ENCODE results near the gene ANKMY1. TPM values are rescaled to one million over a fixed set of nuclear protein-coding genes. Genes with fewer than 3 reads are reported as not detected.

Gene ANKMY1
- polyA plus RNA-seq, 2 of the 4 experiments (the other 2 are of a cell fraction): 10.6 to 16.5 TPM

DNA sequence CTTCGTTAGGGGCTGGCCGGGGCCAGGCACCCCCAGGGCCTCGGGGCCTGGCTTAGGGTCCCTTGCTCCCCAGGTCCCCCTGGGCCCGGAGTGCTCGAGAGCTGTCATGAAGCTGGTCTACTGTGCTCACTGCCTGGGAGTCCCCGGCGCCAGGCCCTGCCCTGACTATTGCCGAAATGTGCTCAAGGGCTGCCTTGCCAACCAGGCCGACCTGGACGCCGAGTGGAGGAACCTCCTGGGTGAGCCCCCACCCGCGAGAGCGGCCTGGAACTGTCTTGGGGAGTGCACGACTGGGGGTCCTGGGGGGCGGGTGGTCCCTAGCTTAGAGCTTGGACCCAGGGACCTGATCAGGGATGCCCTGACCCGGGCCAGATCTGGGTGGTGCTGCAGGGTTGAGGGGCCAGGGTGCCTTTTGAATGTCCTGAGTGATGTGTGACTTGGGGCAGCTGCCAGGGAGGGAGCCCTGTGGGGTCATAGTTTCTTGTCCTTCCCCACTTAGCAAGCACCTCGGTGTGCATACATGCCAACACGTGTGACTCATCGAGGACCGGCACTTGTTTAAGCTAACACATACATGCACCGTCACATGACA is 94.4 kb downstream of the ANKMY1 start:
- POLR2A ChIA-PET: no interaction called here
- no peaks in the 10 kb centered on the region for H3K9me3 ChIP-seq
- FAIRE-seq (no peak), ATAC-seq (no peak), DNase-seq (ENCODE audit: low read depth in 1 of 2, low spot score in 1 of 2) (no peak)
- H3K4me3 ChIP-seq: no peak overlapping the region
- TF ChIP-seq FOSL2 (IDR thresholded peaks at IDR 0.05): no peak
- 0 out of 2 replicates have a peak, but pooled peaks have one; percentile 20 for TF ChIP-seq FOSL2 (CRISPR knock-in tag; IDR thresholded peaks at IDR 0.05)
- no peak for TF ChIP-seq ZNF302 (CRISPR knock-in tag; IDR thresholded peaks at IDR 0.05)
- H3K27ac ChIP-seq: no peak overlapping the region
- H3K4me1 ChIP-seq: no peaks in the 10 kb centered on the region
- WGBS (ENCODE audit: missing lambda C conversion rate): 98% methylated on average over 8 of the region's 22 CpGs
- no peak overlapping the region for H3K4me2 ChIP-seq
- CTCF ChIA-PET: interaction anchor here (1.0 kb wide), 1 partner anchor 8 kb away, joined by 4 read pairs; no protein-coding TSS in a partner anchor

DNA sequence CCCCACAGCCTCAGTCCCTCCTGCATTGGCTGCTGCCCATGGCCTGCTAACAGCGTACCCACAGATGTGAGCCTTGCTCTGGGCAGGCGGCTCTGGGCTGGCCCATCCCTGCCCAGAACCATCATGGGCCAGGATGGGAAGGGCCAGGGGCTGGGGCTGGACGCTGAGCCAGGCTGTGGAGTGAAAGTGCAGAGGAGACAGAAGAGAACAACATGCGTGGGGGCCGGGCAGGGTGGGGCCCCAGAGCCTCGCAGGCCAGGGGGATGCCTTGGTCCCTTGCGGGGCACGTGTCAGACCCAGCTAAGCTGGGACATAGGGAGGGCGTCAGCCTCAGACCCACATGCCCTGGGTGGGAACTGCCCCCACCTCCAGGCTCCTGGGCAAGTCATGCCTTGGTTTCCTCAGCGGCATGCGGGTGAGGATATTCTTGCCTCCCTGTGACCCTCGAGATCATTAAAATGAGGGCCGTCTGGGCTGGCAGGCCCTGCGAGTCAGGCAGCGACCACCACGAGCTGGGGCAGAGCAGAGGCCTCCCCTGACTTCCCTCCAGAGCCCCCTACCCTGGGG is 95.0 kb downstream of the ANKMY1 start:
- H3K4me2 ChIP-seq: no peak overlapping the region
- ChIA-PET POLR2A (no interaction called here), CTCF (interaction anchor here (1.0 to 1.2 kb wide), 2 partner anchors 8 to 10 kb away, joined by 4 to 5 read pairs; no protein-coding TSS in a partner anchor)
- no peaks in the 10 kb centered on the region for H3K9me3 ChIP-seq
- no peak for DNase-seq (ENCODE audit: low read depth in 1 of 2, low spot score in 1 of 2)
- TF ChIP-seq HOXB5 (CRISPR knock-in tag; IDR thresholded peaks at IDR 0.05): no peak
- TF ChIP-seq TFCP2L1 (CRISPR knock-in tag; IDR thresholded peaks at IDR 0.05): no peak
- no peak for TF ChIP-seq MAZ (IDR thresholded peaks at IDR 0.05; ENCODE audit: borderline replicate concordance, low read depth, low read length)
- no peak for TF ChIP-seq CBX2 (IDR thresholded peaks at IDR 0.05; ENCODE audit: borderline replicate concordance, low read depth)
- no peak for TF ChIP-seq EHMT2 (IDR thresholded peaks at IDR 0.05; ENCODE audit: low read depth)
- no peak for TF ChIP-seq HDAC2 (IDR thresholded peaks at IDR 0.05)
- no peak for TF ChIP-seq RCOR1 (IDR thresholded peaks at IDR 0.05; ENCODE audit: low read depth, low read length)
- TF ChIP-seq KDM1A (IDR thresholded peaks at IDR 0.05; ENCODE audit: low read depth): no peak
- TF ChIP-seq ZC3H11A (IDR thresholded peaks at IDR 0.05): no peak
- ATAC-seq: no peak
- WGBS (ENCODE audit: missing lambda C conversion rate): 90% methylated on average over 12 of the region's 16 CpGs
- no peak overlapping the region for H3K4me3 ChIP-seq
- FAIRE-seq: no peak
- no peak overlapping the region for H3K27ac ChIP-seq
- H3K4me1 ChIP-seq: peaks cover under 1% of the 10 kb centered on the region; the same call in 1 of the 3 replicates

DNA sequence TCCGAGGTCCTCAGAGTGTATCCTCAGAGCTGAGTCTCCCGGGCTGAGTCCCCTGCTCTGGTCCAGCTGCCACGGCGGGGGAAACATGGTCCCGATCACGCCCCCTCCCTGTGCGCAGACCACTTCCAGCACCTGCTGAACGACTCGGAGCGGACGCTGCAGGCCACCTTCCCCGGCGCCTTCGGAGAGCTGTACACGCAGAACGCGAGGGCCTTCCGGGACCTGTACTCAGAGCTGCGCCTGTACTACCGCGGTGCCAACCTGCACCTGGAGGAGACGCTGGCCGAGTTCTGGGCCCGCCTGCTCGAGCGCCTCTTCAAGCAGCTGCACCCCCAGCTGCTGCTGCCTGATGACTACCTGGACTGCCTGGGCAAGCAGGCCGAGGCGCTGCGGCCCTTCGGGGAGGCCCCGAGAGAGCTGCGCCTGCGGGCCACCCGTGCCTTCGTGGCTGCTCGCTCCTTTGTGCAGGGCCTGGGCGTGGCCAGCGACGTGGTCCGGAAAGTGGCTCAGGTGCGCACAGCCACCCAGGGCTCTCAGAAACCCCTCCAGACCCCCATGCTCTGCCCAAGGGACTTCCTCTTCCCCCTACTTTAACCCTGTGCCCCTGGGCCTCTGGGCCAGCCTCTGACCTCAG is 95.6 kb downstream of the ANKMY1 start:
- no peak for ATAC-seq
- FAIRE-seq: no peak
- Histone ChIP-seq H3K27ac (no peak overlapping the region), H3K4me1 (peaks cover 6% of the 10 kb centered on the region), H3K9me3 (no peaks in the 10 kb centered on the region), H3K4me2 (no peak overlapping the region), H3K4me3 (no peak overlapping the region)
- ChIA-PET POLR2A (no interaction called here), CTCF (interaction anchor here (1.2 kb wide), 1 partner anchor 11 kb away, joined by 5 read pairs; no protein-coding TSS in a partner anchor)
- WGBS (ENCODE audit: missing lambda C conversion rate): 92% methylated on average over 29 of the region's 41 CpGs
- TF ChIP-seq RFX5 (IDR thresholded peaks at IDR 0.05) (no peak), HOXB13 (CRISPR knock-in tag; IDR thresholded peaks at IDR 0.05; ENCODE audit: low read depth) (no peak), CBX8 (IDR thresholded peaks at IDR 0.05) (no peak), CBX2 (IDR thresholded peaks at IDR 0.05; ENCODE audit: borderline replicate concordance, low read depth) (no peak), EHF (CRISPR knock-in tag; IDR thresholded peaks at IDR 0.05) (no peak), CHD2 (IDR thresholded peaks at IDR 0.05; ENCODE audit: low read length, partially characterized antibody) (no peak), GATA3 (IDR thresholded peaks at IDR 0.05; ENCODE audit: borderline replicate concordance) (no peak), ZSCAN20 (CRISPR knock-in tag; IDR thresholded peaks at IDR 0.05) (no peak), ZFP36 (IDR thresholded peaks at IDR 0.05; ENCODE audit: borderline replicate concordance, partially characterized antibody) (no peak), CHD4 (IDR thresholded peaks at IDR 0.05; ENCODE audit: borderline replicate concordance) (no peak), HEYL (CRISPR knock-in tag; IDR thresholded peaks at IDR 0.05) (no peak), RCOR1 (IDR thresholded peaks at IDR 0.05; ENCODE audit: low read depth, low read length) (no peak), TFCP2L1 (CRISPR knock-in tag; IDR thresholded peaks at IDR 0.05) (no peak), FOSL2 (IDR thresholded peaks at IDR 0.05) (no peak), FOSL2 (CRISPR knock-in tag; IDR thresholded peaks at IDR 0.05) (no peak), FOXS1 (CRISPR knock-in tag; IDR thresholded peaks at IDR 0.05) (no peak), RAD21 (conservative IDR thresholded peaks at IDR 0.05 in 1 of 2, IDR thresholded peaks at IDR 0.05 in 1 of 2) (no peak)
- TF ChIP-seq, protein P1, sequence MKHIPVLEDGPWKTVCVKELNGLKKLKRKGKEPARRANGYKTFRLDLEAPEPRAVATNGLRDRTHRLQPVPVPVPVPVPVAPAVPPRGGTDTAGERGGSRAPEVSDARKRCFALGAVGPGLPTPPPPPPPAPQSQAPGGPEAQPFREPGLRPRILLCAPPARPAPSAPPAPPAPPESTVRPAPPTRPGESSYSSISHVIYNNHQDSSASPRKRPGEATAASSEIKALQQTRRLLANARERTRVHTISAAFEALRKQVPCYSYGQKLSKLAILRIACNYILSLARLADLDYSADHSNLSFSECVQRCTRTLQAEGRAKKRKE (CRISPR knock-in tag; IDR thresholded peaks at IDR 0.05; ENCODE audit: low read depth): no peak
- TF ChIP-seq, protein P2, sequence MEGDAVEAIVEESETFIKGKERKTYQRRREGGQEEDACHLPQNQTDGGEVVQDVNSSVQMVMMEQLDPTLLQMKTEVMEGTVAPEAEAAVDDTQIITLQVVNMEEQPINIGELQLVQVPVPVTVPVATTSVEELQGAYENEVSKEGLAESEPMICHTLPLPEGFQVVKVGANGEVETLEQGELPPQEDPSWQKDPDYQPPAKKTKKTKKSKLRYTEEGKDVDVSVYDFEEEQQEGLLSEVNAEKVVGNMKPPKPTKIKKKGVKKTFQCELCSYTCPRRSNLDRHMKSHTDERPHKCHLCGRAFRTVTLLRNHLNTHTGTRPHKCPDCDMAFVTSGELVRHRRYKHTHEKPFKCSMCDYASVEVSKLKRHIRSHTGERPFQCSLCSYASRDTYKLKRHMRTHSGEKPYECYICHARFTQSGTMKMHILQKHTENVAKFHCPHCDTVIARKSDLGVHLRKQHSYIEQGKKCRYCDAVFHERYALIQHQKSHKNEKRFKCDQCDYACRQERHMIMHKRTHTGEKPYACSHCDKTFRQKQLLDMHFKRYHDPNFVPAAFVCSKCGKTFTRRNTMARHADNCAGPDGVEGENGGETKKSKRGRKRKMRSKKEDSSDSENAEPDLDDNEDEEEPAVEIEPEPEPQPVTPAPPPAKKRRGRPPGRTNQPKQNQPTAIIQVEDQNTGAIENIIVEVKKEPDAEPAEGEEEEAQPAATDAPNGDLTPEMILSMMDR (IDR thresholded peaks at IDR 0.05): no peak
- TF ChIP-seq, protein P3, sequence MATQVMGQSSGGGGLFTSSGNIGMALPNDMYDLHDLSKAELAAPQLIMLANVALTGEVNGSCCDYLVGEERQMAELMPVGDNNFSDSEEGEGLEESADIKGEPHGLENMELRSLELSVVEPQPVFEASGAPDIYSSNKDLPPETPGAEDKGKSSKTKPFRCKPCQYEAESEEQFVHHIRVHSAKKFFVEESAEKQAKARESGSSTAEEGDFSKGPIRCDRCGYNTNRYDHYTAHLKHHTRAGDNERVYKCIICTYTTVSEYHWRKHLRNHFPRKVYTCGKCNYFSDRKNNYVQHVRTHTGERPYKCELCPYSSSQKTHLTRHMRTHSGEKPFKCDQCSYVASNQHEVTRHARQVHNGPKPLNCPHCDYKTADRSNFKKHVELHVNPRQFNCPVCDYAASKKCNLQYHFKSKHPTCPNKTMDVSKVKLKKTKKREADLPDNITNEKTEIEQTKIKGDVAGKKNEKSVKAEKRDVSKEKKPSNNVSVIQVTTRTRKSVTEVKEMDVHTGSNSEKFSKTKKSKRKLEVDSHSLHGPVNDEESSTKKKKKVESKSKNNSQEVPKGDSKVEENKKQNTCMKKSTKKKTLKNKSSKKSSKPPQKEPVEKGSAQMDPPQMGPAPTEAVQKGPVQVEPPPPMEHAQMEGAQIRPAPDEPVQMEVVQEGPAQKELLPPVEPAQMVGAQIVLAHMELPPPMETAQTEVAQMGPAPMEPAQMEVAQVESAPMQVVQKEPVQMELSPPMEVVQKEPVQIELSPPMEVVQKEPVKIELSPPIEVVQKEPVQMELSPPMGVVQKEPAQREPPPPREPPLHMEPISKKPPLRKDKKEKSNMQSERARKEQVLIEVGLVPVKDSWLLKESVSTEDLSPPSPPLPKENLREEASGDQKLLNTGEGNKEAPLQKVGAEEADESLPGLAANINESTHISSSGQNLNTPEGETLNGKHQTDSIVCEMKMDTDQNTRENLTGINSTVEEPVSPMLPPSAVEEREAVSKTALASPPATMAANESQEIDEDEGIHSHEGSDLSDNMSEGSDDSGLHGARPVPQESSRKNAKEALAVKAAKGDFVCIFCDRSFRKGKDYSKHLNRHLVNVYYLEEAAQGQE (IDR thresholded peaks at IDR 0.05): no peak
- DNase-seq (ENCODE audit: low read depth in 1 of 2, low spot score in 1 of 2): no peak
